Spleen (tissue), 7 donors: ENCODE measurements around the gene CNTNAP2.

Experiments used
- POLR2A ChIP-seq, 3 donors: fragments of 450-650 bp; IDR thresholded peaks; one replicate each; pipeline ENCODE4 v1.5.1; 2017; ENCODE audit warnings: antibody characterized with exemption in 3 of 3, mild to moderate bottlenecking in 1 of 3
- TF ChIP-seq, protein P1 (sequence below), 11 experiments: fragments of 200-600 bp in 7 of 11; fragments of 450-650 bp in 4 of 11; sonication (generic) in 4 of 11; IDR thresholded peaks in 8 of 11; conservative IDR thresholded peaks in 3 of 11; 1 replicate in 7 of 11; 2 replicates in 4 of 11; pipeline versions ENCODE4 v1.4.0 to v1.8.0; 2016 to 2021; ENCODE audit warnings: antibody characterized with exemption in 11 of 11, inconsistent platforms in 4 of 11, mild to moderate bottlenecking in 1 of 11
- donor health status: DM: no; HTN: no; CAD: no; lungs with moderate emphysema.
- donor health status: DM: no; HTN: no; CAD: no.
- donor health status: DM: no; HTN: no; CAD: no.

DNA sequence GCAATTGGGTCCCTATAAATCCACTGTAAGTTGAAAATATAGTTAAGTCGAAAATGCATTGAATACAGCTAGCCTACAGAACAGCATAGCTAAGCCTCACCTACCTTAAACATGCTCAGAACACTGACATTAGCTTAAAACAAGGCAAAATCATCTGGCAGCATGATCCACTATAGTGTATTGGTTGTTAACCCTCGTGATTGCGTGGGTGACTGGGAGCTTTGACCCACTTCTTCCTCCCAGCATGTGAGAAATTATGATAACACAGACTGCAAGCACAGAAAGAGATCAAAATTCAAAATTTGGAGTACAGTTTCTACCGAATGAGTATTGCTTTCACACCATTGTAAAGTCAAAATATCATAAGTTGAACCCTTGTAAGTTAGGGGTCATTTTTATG, 22.3 kb downstream of the CNTNAP2 start:
- TF ChIP-seq, protein P1, sequence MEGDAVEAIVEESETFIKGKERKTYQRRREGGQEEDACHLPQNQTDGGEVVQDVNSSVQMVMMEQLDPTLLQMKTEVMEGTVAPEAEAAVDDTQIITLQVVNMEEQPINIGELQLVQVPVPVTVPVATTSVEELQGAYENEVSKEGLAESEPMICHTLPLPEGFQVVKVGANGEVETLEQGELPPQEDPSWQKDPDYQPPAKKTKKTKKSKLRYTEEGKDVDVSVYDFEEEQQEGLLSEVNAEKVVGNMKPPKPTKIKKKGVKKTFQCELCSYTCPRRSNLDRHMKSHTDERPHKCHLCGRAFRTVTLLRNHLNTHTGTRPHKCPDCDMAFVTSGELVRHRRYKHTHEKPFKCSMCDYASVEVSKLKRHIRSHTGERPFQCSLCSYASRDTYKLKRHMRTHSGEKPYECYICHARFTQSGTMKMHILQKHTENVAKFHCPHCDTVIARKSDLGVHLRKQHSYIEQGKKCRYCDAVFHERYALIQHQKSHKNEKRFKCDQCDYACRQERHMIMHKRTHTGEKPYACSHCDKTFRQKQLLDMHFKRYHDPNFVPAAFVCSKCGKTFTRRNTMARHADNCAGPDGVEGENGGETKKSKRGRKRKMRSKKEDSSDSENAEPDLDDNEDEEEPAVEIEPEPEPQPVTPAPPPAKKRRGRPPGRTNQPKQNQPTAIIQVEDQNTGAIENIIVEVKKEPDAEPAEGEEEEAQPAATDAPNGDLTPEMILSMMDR (IDR thresholded peaks at IDR 0.05 in 8 of 11, conservative IDR thresholded peaks at IDR 0.05 in 3 of 11): no peak
- no peak for TF ChIP-seq POLR2A (IDR thresholded peaks at IDR 0.05)
